Glomerular visceral epithelial cell (primary cell): ENCODE measurements around the gene EYA2.
A peak's percentile ranks its signal among the peaks of the same experiment; 100 is the strongest.

Source experiments
- DNase-seq: peaks from one replicate; pipeline ENCODE4 v3.0.0-alpha.2; 2016; ENCODE audit errors: extremely low spot score

Gene EYA2

GRCh38 chr20:47111576-47111975 is 216.9 kb downstream of the EYA2 start:
- no peak for DNase-seq

- DNase-seq: peak; percentile 78
Measured at GRCh38 chr20:47113362-47114109, 218.9 kb downstream of the EYA2 start.

- DNase-seq: no peak
Measured at GRCh38 chr20:47115694-47116093, 221.1 kb downstream of the EYA2 start.

- DNase-seq: no peak
Measured at GRCh38 chr20:47117371-47117770, 222.7 kb downstream of the EYA2 start.

- no peak for DNase-seq
Measured at GRCh38 chr20:47117773-47118172, 223.1 kb downstream of the EYA2 start.

- DNase-seq: no peak
Measured at GRCh38 chr20:47118206-47118605, 223.6 kb downstream of the EYA2 start.

- no peak for DNase-seq
Measured at GRCh38 chr20:47118641-47119040, 224.0 kb downstream of the EYA2 start.

- no peak for DNase-seq
Measured at GRCh38 chr20:47120346-47120936, 225.8 kb downstream of the EYA2 start.

GRCh38 chr20:47122560-47122959 is 227.9 kb downstream of the EYA2 start:
- DNase-seq: no peak

- no peak for DNase-seq
Measured at GRCh38 chr20:47124181-47124717, 229.6 kb downstream of the EYA2 start.

- peak; percentile 10 for DNase-seq
Measured at GRCh38 chr20:47125508-47125757, 230.8 kb downstream of the EYA2 start.

GRCh38 chr20:47125758-47126591 is 231.3 kb downstream of the EYA2 start:
- DNase-seq: peak; percentile 36

GRCh38 chr20:47126709-47127108 is 232.1 kb downstream of the EYA2 start:
- peak; percentile 66 for DNase-seq

- DNase-seq: no peak
Measured at GRCh38 chr20:47127546-47127945, 232.9 kb downstream of the EYA2 start.

- no peak for DNase-seq
Measured at GRCh38 chr20:47127999-47128398, 233.4 kb downstream of the EYA2 start.

- no peak for DNase-seq
Measured at GRCh38 chr20:47129306-47129705, 234.7 kb downstream of the EYA2 start.

GRCh38 chr20:47133809-47134456 is 239.3 kb downstream of the EYA2 start:
- peak; percentile 68 for DNase-seq

- no peak for DNase-seq
Measured at GRCh38 chr20:47136782-47137181, 242.1 kb downstream of the EYA2 start.

- DNase-seq: no peak
Measured at GRCh38 chr20:47137231-47137870, 242.7 kb downstream of the EYA2 start.

- peak; percentile 48 for DNase-seq
Measured at GRCh38 chr20:47139934-47140535, 245.4 kb downstream of the EYA2 start.

GRCh38 chr20:47141350-47141921 is 246.8 kb downstream of the EYA2 start:
- no peak for DNase-seq
